Measurements from ENCODE around the gene CDO1.

- TF ChIP-seq NR1H2 (CRISPR knock-in tag; IDR thresholded peaks at IDR 0.05) (no peak), PHF8 (IDR thresholded peaks at IDR 0.05; ENCODE audit: borderline replicate concordance, low read length) (no peak), E2F4 (CRISPR knock-in tag; IDR thresholded peaks at IDR 0.05; ENCODE audit: low read depth) (no peak), MAZ (CRISPR knock-in tag; conservative IDR thresholded peaks at IDR 0.05 in 1 of 2, IDR thresholded peaks at IDR 0.05 in 1 of 2) (no peak; a peak in 1 of 4 replicates), E2F5 (CRISPR knock-in tag; IDR thresholded peaks at IDR 0.05) (no peak), SMAD2 (IDR thresholded peaks at IDR 0.05; ENCODE audit: low read depth, low read length) (no peak), POLR2A (conservative IDR thresholded peaks at IDR 0.05) (no peak), EP300 (IDR thresholded peaks at IDR 0.05; ENCODE audit: low read length) (no peak), ARNT (IDR thresholded peaks at IDR 0.05) (no peak), HMGXB4 (CRISPR knock-in tag; IDR thresholded peaks at IDR 0.05) (no peak; the same call in 1 of the 2 replicates), ATF3 (IDR thresholded peaks at IDR 0.05) (no peak), ATF3 (CRISPR knock-in tag; conservative IDR thresholded peaks at IDR 0.05) (no peak), L3MBTL2 (IDR thresholded peaks at IDR 0.05) (no peak; the same call in 1 of the 2 replicates), ILF3 (IDR thresholded peaks at IDR 0.05; ENCODE audit: borderline replicate concordance) (no peak; the same call in 1 of the 2 replicates)
Measured at GRCh38 chr5:115842089-115842935, 25.9 kb upstream of the CDO1 start.
